Calu3 (cell line): ENCODE data around the gene KLF8. TPM values are rescaled to one million over a fixed set of nuclear protein-coding genes. Genes with fewer than 3 reads are reported as not detected.

Experiments used
- BruUV-seq: library from RNA; stranded (reverse); fragments of 400-500 nt; replicated peaks from 2 replicates; lab custom pipeline; 2021; lab: Mats Ljungman, UMichigan
- CTCF ChIA-PET: fragments of 300-600 bp; sonication (Branson Sonifier 250); formaldehyde crosslinking; loops from one replicate; lab custom pipeline; 2022; ENCODE audit warnings: antibody characterized with exemption; lab: Charles Lee
- DNase-seq: peaks from one replicate; pipeline ENCODE4 v3.0.0; 2022
- H3K27ac Mint-ChIP-seq: one replicate; pipeline ENCODE4 v1.8.0; 2022; ENCODE audit warnings: mixed read lengths; ENCODE audit not compliant: unreplicated experiment
- H3K27me3 Mint-ChIP-seq: one replicate; pipeline ENCODE4 v1.8.0; 2022; ENCODE audit warnings: mixed read lengths; ENCODE audit not compliant: unreplicated experiment
- H3K36me3 Mint-ChIP-seq: one replicate; pipeline ENCODE4 v1.8.0; 2022; ENCODE audit warnings: mild to moderate bottlenecking, moderate library complexity, mixed read lengths; ENCODE audit not compliant: insufficient read depth, unreplicated experiment
- H3K4me1 Mint-ChIP-seq: one replicate; pipeline ENCODE4 v1.8.0; 2022; ENCODE audit warnings: mild to moderate bottlenecking, low read depth, mixed read lengths; ENCODE audit not compliant: unreplicated experiment
- H3K4me3 Mint-ChIP-seq: one replicate; pipeline ENCODE4 v1.8.0; 2022; ENCODE audit warnings: mild to moderate bottlenecking, low read depth, moderate library complexity, mixed read lengths; ENCODE audit not compliant: unreplicated experiment
- H3K9me3 Mint-ChIP-seq: one replicate; pipeline ENCODE4 v1.8.0; 2022; ENCODE audit warnings: low read depth, mixed read lengths; ENCODE audit not compliant: unreplicated experiment
- CTCF ChIP-seq: fragments of 200-600 bp; IDR thresholded peaks from one replicate; pipeline ENCODE4 v1.8.0; 2022; ENCODE audit warnings: antibody characterized with exemption; ENCODE audit not compliant: unreplicated experiment
- intact Hi-C: fragments of 100-400 bp; cut with micrococcal nuclease; formaldehyde crosslinking; loops from one replicate; pipeline ENCODE4 v1.10.0; 2022; ENCODE audit not compliant: unreplicated experiment
- total RNA-seq: library from RNA; stranded (reverse); gene quantifications from 2 replicates; pipeline ENCODE4 v1.2.3, GENCODE V29; 2022

The KLF8 gene
- total RNA-seq, 1 experiment from 2014 or later: 0.66 TPM

- Mint-ChIP-seq H3K27me3 (no peaks in the 10 kb centered on the region), H3K4me1 (peaks cover 7% of the 10 kb centered on the region)
Measured at GRCh38 chrX:56228914-56229313, 3.2 kb upstream of the KLF8 start.

DNA sequence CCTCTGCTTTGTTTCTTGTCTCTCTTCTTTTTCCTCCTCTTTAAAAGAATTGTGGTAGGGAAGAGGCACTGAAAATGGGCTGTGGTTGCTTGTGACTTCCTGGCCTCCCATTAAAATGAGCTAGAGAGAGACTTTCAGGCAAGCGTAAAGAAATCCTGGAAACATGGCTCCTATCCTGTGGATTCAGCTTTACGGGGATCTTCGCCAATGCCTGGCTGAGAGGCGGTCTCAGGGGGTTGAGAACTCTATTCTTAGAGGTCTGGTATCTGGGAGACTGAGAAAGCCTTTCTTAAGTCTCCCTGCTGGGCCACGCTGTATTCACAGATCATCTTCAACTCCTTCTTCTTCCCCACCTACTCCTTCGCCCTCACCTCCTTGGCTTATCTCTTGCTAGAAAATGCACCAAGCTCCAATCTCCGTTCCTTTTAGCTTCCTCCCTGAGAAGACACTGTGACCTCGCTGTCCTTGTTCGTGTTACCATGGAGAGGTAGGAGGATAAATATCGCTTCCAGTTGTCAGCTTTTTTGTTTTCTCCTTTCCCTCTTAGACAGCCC is 542 bp upstream of the KLF8 start:
- no peaks in the 10 kb centered on the region for H3K9me3 Mint-ChIP-seq
- H3K36me3 Mint-ChIP-seq: no peaks in the 10 kb centered on the region
- no TSS peak for BruUV-seq
- DNase-seq: no peak
- no peak for TF ChIP-seq CTCF
- H3K4me3 Mint-ChIP-seq: no peak overlapping the region
- intact Hi-C loops: no loop called here
- CTCF ChIA-PET: interaction anchor here (0.6 kb wide), 1 partner anchor 123 kb away, joined by 3 read pairs; no protein-coding TSS in a partner anchor
- no peak overlapping the region for H3K27ac Mint-ChIP-seq
- no peaks in the 10 kb centered on the region for H3K27me3 Mint-ChIP-seq
- peaks cover 7% of the 10 kb centered on the region for H3K4me1 Mint-ChIP-seq

More at GRCh38 chrX:56228914-56229313, 3.2 kb upstream of the KLF8 start:
- DNase-seq: no peak
- intact Hi-C loops: loop anchor here (5.0 kb wide), 1 partner anchor 202 kb away; no protein-coding TSS in a partner anchor
- Mint-ChIP-seq H3K4me3 (no peak overlapping the region), H3K27ac (no peak overlapping the region), H3K36me3 (no peaks in the 10 kb centered on the region), H3K9me3 (no peaks in the 10 kb centered on the region)
- no TSS peak for BruUV-seq
- CTCF ChIA-PET: no interaction called here
- no peak for TF ChIP-seq CTCF

- H3K4me3 Mint-ChIP-seq: no peak overlapping the region
- no peaks in the 10 kb centered on the region for H3K36me3 Mint-ChIP-seq
- H3K27me3 Mint-ChIP-seq: no peaks in the 10 kb centered on the region
- no peak for TF ChIP-seq CTCF
- no peaks in the 10 kb centered on the region for H3K9me3 Mint-ChIP-seq
- H3K4me1 Mint-ChIP-seq: no peaks in the 10 kb centered on the region
- H3K27ac Mint-ChIP-seq: no peak overlapping the region
- no TSS peak for BruUV-seq
- intact Hi-C loops: no loop called here
- CTCF ChIA-PET: no interaction called here
- no peak for DNase-seq
Measured at GRCh38 chrX:56233100-56233499, 944 bp downstream of the KLF8 start.

GRCh38 chrX:56233682-56234081 is 1.5 kb downstream of the KLF8 start:
- Mint-ChIP-seq H3K4me1 (no peaks in the 10 kb centered on the region), H3K27me3 (no peaks in the 10 kb centered on the region), H3K4me3 (no peak overlapping the region), H3K9me3 (no peaks in the 10 kb centered on the region), H3K27ac (no peak overlapping the region), H3K36me3 (no peaks in the 10 kb centered on the region)
- intact Hi-C loops: no loop called here
- no peak for TF ChIP-seq CTCF
- CTCF ChIA-PET: no interaction called here
- DNase-seq: no peak
- BruUV-seq: no TSS peak
